Cardiac fibroblast (primary cell): ENCODE results near the gene GJB2.

Experiments
- DNase-seq, 2 donors: peaks; one replicate each; pipeline versions ENCODE4 v3.0.0 to v3.0.0-alpha.2; 2010; ENCODE audit warnings: low read depth in 2 of 2
- H3K4me3 ChIP-seq, 2 donors: replicated peaks in 1 of 2; 1 replicate in 1 of 2; 2 replicates in 1 of 2; pipeline ENCODE4 v1.5.1; 2011; ENCODE audit warnings: low read depth in 2 of 2, low read length in 2 of 2, mild to moderate bottlenecking in 2 of 2, moderate library complexity in 1 of 2
- CTCF ChIP-seq: IDR thresholded peaks from one replicate; pipeline ENCODE4 v1.5.1; 2011; ENCODE audit warnings: low read depth, mild to moderate bottlenecking, low read length, inconsistent platforms

The GJB2 gene

DNA sequence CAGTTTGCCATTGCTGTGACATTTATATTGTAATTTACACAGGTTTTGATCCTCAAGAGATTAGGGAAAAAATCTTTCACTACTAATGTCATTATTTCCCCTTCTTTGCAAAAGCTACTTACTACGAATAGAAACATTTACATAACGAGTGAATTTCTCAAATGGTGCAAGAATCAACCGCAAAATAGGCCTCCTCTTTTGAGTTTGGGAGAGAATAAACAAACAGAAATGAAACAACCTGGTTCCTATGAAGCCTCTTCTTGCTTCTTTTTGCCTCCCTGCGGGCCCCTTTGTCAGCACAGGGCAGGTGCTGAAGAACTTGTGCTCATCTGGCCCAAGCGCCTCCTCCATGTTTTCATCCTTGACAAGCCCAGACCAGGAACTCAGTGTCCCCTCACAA, 21.8 kb downstream of the GJB2 start:
- no peak overlapping the region for H3K4me3 ChIP-seq
- DNase-seq: no peak
- no peak for TF ChIP-seq CTCF

GRCh38 chr13:20168396-20168795, 24.3 kb downstream of the GJB2 start:
- no peak for TF ChIP-seq CTCF
- H3K4me3 ChIP-seq: no peak overlapping the region
- no peak for DNase-seq

GRCh38 chr13:20165417-20166257, 27.1 kb downstream of the GJB2 start:
- no peak overlapping the region for H3K4me3 ChIP-seq
- TF ChIP-seq CTCF: no peak
- peak in 1 of 2 donors; percentile 39 for DNase-seq

DNA sequence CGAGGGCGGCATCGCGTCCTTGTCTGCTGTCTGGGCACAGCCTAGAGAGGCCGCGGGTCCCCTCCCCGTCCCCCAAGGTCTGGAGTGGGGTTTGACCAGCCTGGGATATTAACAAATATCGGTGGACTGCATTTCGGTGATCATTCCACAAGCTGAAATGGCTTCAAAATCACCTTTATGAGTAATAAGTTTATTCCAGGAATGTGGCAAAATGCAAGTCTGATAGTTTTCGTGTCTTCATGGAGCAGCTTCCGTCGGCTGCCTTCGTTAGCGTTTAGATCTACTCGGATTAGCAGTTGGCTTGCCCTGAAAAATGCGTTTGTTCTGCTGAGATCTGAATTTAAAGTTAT, 30.8 kb downstream of the GJB2 start:
- DNase-seq: peak in 1 of 2 donors; percentile 2
- TF ChIP-seq CTCF: no peak
- no peak overlapping the region for H3K4me3 ChIP-seq

DNA sequence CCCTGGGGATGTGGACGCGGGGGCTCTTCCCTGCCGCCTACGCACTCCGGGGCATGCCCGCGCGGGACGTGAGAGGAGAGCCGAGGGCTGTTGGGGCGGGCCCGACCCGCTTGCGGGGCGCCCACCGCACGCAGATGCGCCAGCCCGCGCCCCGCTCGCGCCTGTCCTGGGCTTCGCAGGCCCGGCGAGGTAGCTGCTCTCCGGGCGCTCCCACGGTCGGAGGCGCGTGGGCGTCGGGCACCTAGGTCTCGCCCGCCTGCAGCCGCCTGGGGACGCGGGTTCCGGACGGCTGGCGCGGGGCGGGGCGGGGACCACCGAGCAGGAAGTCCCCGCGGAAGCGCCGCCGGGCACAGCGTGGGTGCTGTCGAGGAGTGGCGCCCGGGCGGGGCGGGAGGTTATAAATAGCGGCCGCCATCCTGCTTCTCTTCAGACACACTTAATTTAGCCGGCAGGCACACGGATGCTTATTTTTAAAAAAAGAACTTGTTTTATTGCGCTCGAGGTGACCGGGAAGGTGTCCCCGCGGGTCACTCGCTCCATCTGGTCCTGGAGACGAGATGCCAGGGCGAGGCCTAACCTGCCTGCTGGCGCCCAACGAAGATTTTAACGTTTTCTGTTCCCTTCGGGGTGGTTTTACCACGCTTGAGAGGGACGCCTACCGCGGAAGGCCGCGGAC, 31.3 kb downstream of the GJB2 start:
- H3K4me3 ChIP-seq: peak overlapping the region; percentile 44 to 46
- no peak for TF ChIP-seq CTCF
- no peak for DNase-seq

DNA sequence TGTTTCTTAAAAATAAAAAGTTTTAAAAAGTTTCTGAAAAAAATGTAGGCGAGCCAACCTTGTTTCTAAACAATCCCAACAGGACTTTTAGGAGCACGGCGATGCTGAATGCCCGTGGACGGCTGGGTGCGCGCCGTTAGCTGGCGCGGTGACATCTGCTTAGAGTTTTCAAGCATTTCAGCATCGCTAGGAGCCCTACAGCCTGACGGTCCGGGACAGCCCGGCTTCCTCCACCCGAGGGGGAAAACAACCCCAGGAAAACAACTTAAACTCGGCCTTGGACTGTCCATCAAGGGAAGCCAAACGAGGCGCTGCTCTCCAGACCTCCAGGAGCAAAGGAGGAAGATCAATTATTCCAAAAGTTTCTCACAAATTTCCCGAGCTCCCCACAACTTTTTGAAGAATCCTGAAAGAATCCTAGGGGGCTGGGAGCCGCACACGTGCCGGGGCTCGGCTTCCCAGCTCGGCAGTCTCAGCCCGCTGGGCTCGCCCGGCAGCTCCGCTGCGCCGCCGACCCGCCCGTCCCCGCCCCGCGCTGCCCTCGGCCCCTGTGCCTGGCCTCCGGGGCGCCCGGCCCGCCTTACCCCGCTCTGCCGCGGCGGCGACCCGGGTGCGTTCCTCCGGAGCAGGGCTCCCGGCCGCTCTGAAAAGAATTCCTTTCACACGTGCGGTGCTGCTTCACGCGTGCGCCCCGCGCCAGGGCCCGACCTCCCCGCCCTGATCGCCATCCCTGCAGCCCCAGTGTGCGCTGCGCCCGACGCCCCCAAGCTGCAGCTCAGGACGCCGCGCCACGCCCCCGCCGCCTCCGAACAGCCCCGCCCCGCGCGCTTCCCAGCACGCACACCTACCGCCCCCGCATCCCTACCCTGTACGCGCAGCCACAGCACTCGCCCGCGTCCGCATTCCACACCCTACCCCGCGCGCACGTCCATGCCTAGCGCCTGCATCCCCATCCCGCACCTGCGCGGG, 32.1 kb downstream of the GJB2 start, which contains the start of gene GJA3:
TSS of gene GJA3 (minus strand) at position 747 of the 969 bp plus-strand sequence. CDS start 17,764 bp downstream, outside the sequence.
- H3K4me3 ChIP-seq: peak within 1 kb of the TSS; percentile 44 to 46
- TF ChIP-seq CTCF: no peak
- peak; percentile 25 to 34 for DNase-seq
